ENCODE measurements around the gene KAZN. TPM values are rescaled to one million over a fixed set of nuclear protein-coding genes. Genes with fewer than 3 reads are reported as not detected.

The KAZN gene
- total RNA-seq, 2 donors from 2014 or later, result 3.4 to 12.2 TPM

DNA sequence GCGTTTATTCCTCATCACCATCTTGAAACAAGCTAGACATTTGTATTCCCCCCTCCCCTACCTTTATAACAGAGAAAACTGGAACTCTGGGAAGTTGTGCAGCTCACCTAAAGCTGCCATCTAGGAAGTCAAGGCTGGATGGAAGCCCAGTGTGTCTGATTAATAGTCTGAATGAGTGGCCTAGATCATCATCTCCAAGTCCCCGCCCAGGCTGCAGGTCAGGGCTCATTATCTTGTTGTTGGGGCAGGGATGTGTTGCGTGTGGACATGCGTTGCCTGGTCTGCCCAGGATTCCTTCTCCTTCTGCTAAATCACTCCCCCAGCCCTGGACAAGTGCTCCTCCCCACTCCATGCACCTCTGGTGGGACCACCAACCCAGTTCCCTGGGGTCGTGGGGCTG is 14.7 kb upstream of the KAZN start:
- 83 to 85% methylated on average over 4 to 5 of the region's 5 CpGs for WGBS, 2 donors
- TF ChIP-seq, protein P1, sequence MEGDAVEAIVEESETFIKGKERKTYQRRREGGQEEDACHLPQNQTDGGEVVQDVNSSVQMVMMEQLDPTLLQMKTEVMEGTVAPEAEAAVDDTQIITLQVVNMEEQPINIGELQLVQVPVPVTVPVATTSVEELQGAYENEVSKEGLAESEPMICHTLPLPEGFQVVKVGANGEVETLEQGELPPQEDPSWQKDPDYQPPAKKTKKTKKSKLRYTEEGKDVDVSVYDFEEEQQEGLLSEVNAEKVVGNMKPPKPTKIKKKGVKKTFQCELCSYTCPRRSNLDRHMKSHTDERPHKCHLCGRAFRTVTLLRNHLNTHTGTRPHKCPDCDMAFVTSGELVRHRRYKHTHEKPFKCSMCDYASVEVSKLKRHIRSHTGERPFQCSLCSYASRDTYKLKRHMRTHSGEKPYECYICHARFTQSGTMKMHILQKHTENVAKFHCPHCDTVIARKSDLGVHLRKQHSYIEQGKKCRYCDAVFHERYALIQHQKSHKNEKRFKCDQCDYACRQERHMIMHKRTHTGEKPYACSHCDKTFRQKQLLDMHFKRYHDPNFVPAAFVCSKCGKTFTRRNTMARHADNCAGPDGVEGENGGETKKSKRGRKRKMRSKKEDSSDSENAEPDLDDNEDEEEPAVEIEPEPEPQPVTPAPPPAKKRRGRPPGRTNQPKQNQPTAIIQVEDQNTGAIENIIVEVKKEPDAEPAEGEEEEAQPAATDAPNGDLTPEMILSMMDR (IDR thresholded peaks at IDR 0.05), result no peak
- no peak for TF ChIP-seq POLR2A (IDR thresholded peaks at IDR 0.05)
- no peak for DNase-seq
- H3K4me1 ChIP-seq, result no peaks in the 10 kb centered on the region
- ATAC-seq, result no peak
- no peaks in the 10 kb centered on the region for H3K9me3 ChIP-seq
- intact Hi-C loops (cut with DNase I), result no loop called here
- no peak overlapping the region for H3K27ac ChIP-seq
- H3K27me3 ChIP-seq, result no peaks in the 10 kb centered on the region
- no peak overlapping the region for H3K4me3 ChIP-seq
- no peaks in the 10 kb centered on the region for H3K36me3 ChIP-seq (replicated peaks in 1 of 2; ENCODE audit: insufficient read depth in 1 of 2, low read depth in 2 of 2)

GRCh38 chr1:14585728-14586127 is 12.8 kb upstream of the KAZN start:
- H3K36me3 ChIP-seq (replicated peaks in 1 of 2; ENCODE audit: insufficient read depth in 1 of 2, low read depth in 2 of 2), result no peaks in the 10 kb centered on the region
- H3K27me3 ChIP-seq, result no peaks in the 10 kb centered on the region
- no peaks in the 10 kb centered on the region for H3K4me1 ChIP-seq
- 58 to 64% methylated on average over 9 of the region's 9 CpGs for WGBS, 2 donors
- intact Hi-C loops (cut with DNase I), result no loop called here
- TF ChIP-seq POLR2A (IDR thresholded peaks at IDR 0.05), result no peak
- TF ChIP-seq, protein P1 (IDR thresholded peaks at IDR 0.05), result no peak
- no peak overlapping the region for H3K27ac ChIP-seq
- ATAC-seq (no peak), DNase-seq (no peak)
- no peaks in the 10 kb centered on the region for H3K9me3 ChIP-seq
- no peak overlapping the region for H3K4me3 ChIP-seq

DNA sequence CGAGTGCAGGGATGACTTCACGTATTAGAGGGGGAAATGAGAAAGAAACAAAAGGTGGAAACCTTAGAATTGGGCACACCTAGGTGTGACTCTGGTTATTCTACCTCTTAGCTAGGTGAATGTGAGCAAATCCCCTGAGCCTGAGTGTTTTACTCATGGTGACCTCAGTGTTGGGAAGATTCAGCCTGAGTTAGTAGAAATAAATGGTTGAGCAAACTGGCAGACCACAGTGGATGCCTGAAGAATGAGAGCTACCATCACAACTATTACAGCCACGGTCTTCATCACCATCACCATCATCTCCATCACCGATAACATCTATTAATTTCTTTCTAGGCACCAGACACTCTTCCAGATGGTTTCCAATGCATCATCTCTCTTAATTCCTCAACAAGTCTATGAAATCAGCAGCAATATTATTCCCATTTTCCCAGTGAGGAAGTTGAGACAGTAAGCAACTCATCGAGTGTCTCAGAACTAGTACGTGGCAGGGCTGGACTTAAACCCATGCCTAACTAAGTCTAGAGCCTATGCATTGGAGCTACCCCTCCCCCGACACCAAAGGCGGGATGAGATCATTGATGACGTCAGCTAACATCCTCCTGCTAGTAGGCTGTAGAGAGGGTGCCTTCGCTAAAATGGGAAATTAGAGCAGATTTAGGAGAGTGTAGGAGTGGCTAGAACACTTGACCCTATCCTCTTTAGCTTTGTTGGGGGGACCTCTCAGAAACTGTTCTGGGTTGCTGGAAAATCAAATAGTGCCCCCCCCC is 7.9 kb upstream of the KAZN start:
- H3K36me3 ChIP-seq (replicated peaks in 1 of 2; ENCODE audit: insufficient read depth in 1 of 2, low read depth in 2 of 2), result no peaks in the 10 kb centered on the region
- no peak overlapping the region for H3K27ac ChIP-seq
- ATAC-seq (no peak), DNase-seq (no peak)
- 68 to 82% methylated on average over 10 of the region's 10 CpGs for WGBS, 2 donors
- intact Hi-C loops (cut with DNase I), result no loop called here
- H3K9me3 ChIP-seq, result no peaks in the 10 kb centered on the region
- H3K27me3 ChIP-seq, result no peaks in the 10 kb centered on the region
- TF ChIP-seq POLR2A (IDR thresholded peaks at IDR 0.05), result no peak
- TF ChIP-seq, protein P1 (IDR thresholded peaks at IDR 0.05), result no peak
- no peaks in the 10 kb centered on the region for H3K4me1 ChIP-seq
- no peak overlapping the region for H3K4me3 ChIP-seq

DNA sequence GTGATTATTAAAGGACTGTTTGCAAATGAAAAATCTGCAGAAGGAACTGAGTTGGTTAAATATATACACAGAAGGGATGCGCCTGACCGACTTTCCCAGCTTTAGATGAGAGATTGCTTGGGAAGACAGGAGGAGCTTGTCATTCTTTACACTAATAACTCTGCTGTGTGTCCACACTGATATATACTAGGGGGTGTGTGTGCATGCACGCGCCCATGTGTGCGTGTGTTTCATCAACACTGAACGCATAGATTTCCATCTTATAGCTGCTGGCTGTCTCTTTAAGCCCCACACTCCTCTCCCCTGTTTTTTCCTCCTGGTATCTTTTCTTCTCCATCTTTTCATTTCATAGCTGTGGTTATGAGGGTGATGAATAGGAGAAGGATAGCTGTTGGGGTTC is 6.9 kb upstream of the KAZN start:
- Histone ChIP-seq H3K4me1 (no peaks in the 10 kb centered on the region), H3K27me3 (no peaks in the 10 kb centered on the region), H3K9me3 (no peaks in the 10 kb centered on the region), H3K27ac (no peak overlapping the region), H3K36me3 (replicated peaks in 1 of 2; ENCODE audit: insufficient read depth in 1 of 2, low read depth in 2 of 2) (no peaks in the 10 kb centered on the region), H3K4me3 (no peak overlapping the region)
- ATAC-seq (no peak), DNase-seq (no peak)
- WGBS, 2 donors, result 78 to 80% methylated on average over 6 of the region's 6 CpGs
- TF ChIP-seq, protein P1 (IDR thresholded peaks at IDR 0.05), result no peak
- TF ChIP-seq POLR2A (IDR thresholded peaks at IDR 0.05), result no peak
- intact Hi-C loops (cut with DNase I), result no loop called here

All from body of pancreas (tissue), 4 donors.